Esophagus (tissue), 2 donors: ENCODE measurements around the gene LRIT3. TPM values are rescaled to one million over a fixed set of nuclear protein-coding genes. Genes with fewer than 3 reads are reported as not detected.

Source experiments
- H3K27ac ChIP-seq, 2 donors: one replicate each; pipeline ENCODE4 v1.5.1; 2013; ENCODE audit warnings: low read depth in 2 of 2, mild to moderate bottlenecking in 2 of 2, inconsistent platforms in 1 of 2, low read length in 1 of 2, moderate library complexity in 1 of 2
- H3K27me3 ChIP-seq, 2 donors: one replicate each; pipeline ENCODE4 v1.6.1; 2013; ENCODE audit warnings: low read length in 2 of 2, control low read depth in 1 of 2, mild to moderate bottlenecking in 1 of 2; ENCODE audit not compliant: insufficient read depth in 2 of 2, control insufficient read depth in 1 of 2
- H3K36me3 ChIP-seq, 2 donors: one replicate each; pipeline ENCODE4 v1.6.1; 2013; ENCODE audit warnings: low read length in 1 of 2; ENCODE audit not compliant: control insufficient read depth in 2 of 2, insufficient read depth in 2 of 2
- H3K4me1 ChIP-seq, 2 donors: one replicate each; pipeline ENCODE4 v1.6.1; 2013; ENCODE audit warnings: low read length in 1 of 2; ENCODE audit not compliant: control insufficient read depth in 2 of 2, insufficient read depth in 2 of 2
- H3K4me3 ChIP-seq, 2 donors: one replicate each; pipeline ENCODE4 v1.5.1; 2013; ENCODE audit warnings: low read length in 2 of 2, mild to moderate bottlenecking in 2 of 2, low read depth in 1 of 2, moderate library complexity in 1 of 2
- H3K9me3 ChIP-seq, 2 donors: one replicate each; pipeline ENCODE4 v1.6.1; 2013; ENCODE audit warnings: mild to moderate bottlenecking in 2 of 2, low read depth in 1 of 2, low read length in 1 of 2, moderate library complexity in 1 of 2; ENCODE audit not compliant: control insufficient read depth in 2 of 2, insufficient read depth in 1 of 2
- WGBS, 2 donors: extraction: QIAGEN DNeasy Blood & Tissue Kit; methylation state at CpG; one replicate each; pipeline ENCODE4 v1.1.7; 2013; 5-methylcytosine and 5-hydroxymethylcytosine counted together
- polyA plus RNA-seq, 2 donors: library from polyadenylated mRNA; stranded (reverse); fragments of 200-250 nt; gene quantifications; one replicate each; pipeline ENCODE4 v1.2.3, GENCODE V29; 2013
- donor health status: healthy with polysubstance abuse.
- donor health status: Bipolar disorder and iron deficiency.

Gene LRIT3
- polyA plus RNA-seq, 2 donors: 0.11 to 0.24 TPM

- H3K27me3 ChIP-seq: no peaks in the 10 kb centered on the region
- no peaks in the 10 kb centered on the region for H3K9me3 ChIP-seq
- H3K27ac ChIP-seq: peak within 1 kb of the TSS; percentile 91 to 95
- peak within 1 kb of the TSS; percentile 74 to 79 for H3K4me3 ChIP-seq
- 0% methylated on average over 53 of the region's 53 CpGs for WGBS, 2 donors
- H3K36me3 ChIP-seq: peaks cover 0 to 2% of the 10 kb centered on the region in 2 donors
- H3K4me1 ChIP-seq: no peaks in the 10 kb centered on the region
Observed at GRCh38 chr4:109815151-109816081, 32.5 kb upstream of the LRIT3 start, which contains the start of gene GAR1. TSS of gene GAR1 (plus strand) at chr4:109815762. CDS start at chr4:109816165, 403 bp downstream.

GRCh38 chr4:109816082-109816442 is 31.8 kb upstream of the LRIT3 start:
- Histone ChIP-seq H3K36me3 (peaks cover 0 to 2% of the 10 kb centered on the region in 2 donors), H3K9me3 (no peaks in the 10 kb centered on the region), H3K27me3 (no peaks in the 10 kb centered on the region), H3K27ac (peak overlapping the region; percentile 91 to 95), H3K4me3 (peak overlapping the region; percentile 74 to 79), H3K4me1 (no peaks in the 10 kb centered on the region)
- 0 to 1% methylated on average over 19 of the region's 19 CpGs for WGBS, 2 donors

GRCh38 chr4:109816894-109817293 is 31.0 kb upstream of the LRIT3 start:
- H3K4me3 ChIP-seq: peak overlapping the region in 1 of 2 donors; percentile 79
- H3K36me3 ChIP-seq: peaks cover 0 to 2% of the 10 kb centered on the region in 2 donors
- H3K27ac ChIP-seq: no peak overlapping the region
- 61 to 73% methylated on average over 1 of the region's 1 CpG for whole genome bisulfite sequencing, 2 donors
- H3K4me1 ChIP-seq: no peaks in the 10 kb centered on the region
- no peaks in the 10 kb centered on the region for H3K27me3 ChIP-seq
- no peaks in the 10 kb centered on the region for H3K9me3 ChIP-seq

GRCh38 chr4:109818268-109818667 is 29.6 kb upstream of the LRIT3 start:
- H3K27ac ChIP-seq: no peak overlapping the region
- no peaks in the 10 kb centered on the region for H3K4me1 ChIP-seq
- H3K9me3 ChIP-seq: no peaks in the 10 kb centered on the region
- H3K27me3 ChIP-seq: no peaks in the 10 kb centered on the region
- H3K36me3 ChIP-seq: peaks cover 3 to 7% of the 10 kb centered on the region in 2 donors
- H3K4me3 ChIP-seq: no peak overlapping the region
- 95 to 98% methylated on average over 4 of the region's 4 CpGs for WGBS, 2 donors

GRCh38 chr4:109820563-109820962 is 27.3 kb upstream of the LRIT3 start:
- Histone ChIP-seq H3K27ac (no peak overlapping the region), H3K4me1 (no peaks in the 10 kb centered on the region), H3K36me3 (peaks cover 3 to 7% of the 10 kb centered on the region in 2 donors), H3K9me3 (no peaks in the 10 kb centered on the region), H3K27me3 (no peaks in the 10 kb centered on the region), H3K4me3 (no peak overlapping the region)
- WGBS, 2 donors: 43 to 64% methylated on average over 2 of the region's 2 CpGs

GRCh38 chr4:109821185-109821584 is 26.7 kb upstream of the LRIT3 start:
- 63 to 65% methylated on average over 2 of the region's 2 CpGs for WGBS, 2 donors
- H3K36me3 ChIP-seq: peaks cover 3 to 7% of the 10 kb centered on the region in 2 donors
- H3K4me3 ChIP-seq: no peak overlapping the region
- H3K4me1 ChIP-seq: no peaks in the 10 kb centered on the region
- no peak overlapping the region for H3K27ac ChIP-seq
- H3K27me3 ChIP-seq: no peaks in the 10 kb centered on the region
- no peaks in the 10 kb centered on the region for H3K9me3 ChIP-seq

GRCh38 chr4:109826719-109827118 is 21.2 kb upstream of the LRIT3 start:
- no peak overlapping the region for H3K4me3 ChIP-seq
- H3K36me3 ChIP-seq: peaks cover 3 to 4% of the 10 kb centered on the region in 2 donors
- no peaks in the 10 kb centered on the region for H3K9me3 ChIP-seq
- H3K4me1 ChIP-seq: no peaks in the 10 kb centered on the region
- H3K27me3 ChIP-seq: no peaks in the 10 kb centered on the region
- H3K27ac ChIP-seq: no peak overlapping the region

GRCh38 chr4:109827672-109828071 is 20.2 kb upstream of the LRIT3 start, which contains the start of gene RRH:
TSS of gene RRH (plus strand) at chr4:109827972. CDS start at chr4:109828028, 56 bp downstream.
- no peak within 1 kb of the TSS for H3K4me3 ChIP-seq
- WGBS, 2 donors: 93 to 95% methylated on average over 2 of the region's 2 CpGs
- H3K4me1 ChIP-seq: no peaks in the 10 kb centered on the region
- no peaks in the 10 kb centered on the region for H3K27me3 ChIP-seq
- H3K27ac ChIP-seq: no peak within 1 kb of the TSS
- H3K36me3 ChIP-seq: peaks cover 3% of the 10 kb centered on the region in 2 donors
- H3K9me3 ChIP-seq: no peaks in the 10 kb centered on the region

- Histone ChIP-seq H3K9me3 (no peaks in the 10 kb centered on the region), H3K36me3 (peaks cover 0 to 2% of the 10 kb centered on the region in 2 donors), H3K27ac (no peak overlapping the region), H3K4me1 (no peaks in the 10 kb centered on the region), H3K4me3 (no peak overlapping the region), H3K27me3 (no peaks in the 10 kb centered on the region)
- WGBS, 2 donors: 95 to 96% methylated on average over 4 of the region's 4 CpGs
Observed at GRCh38 chr4:109833756-109834155, 14.2 kb upstream of the LRIT3 start.
